OCI-LY7 (cell line): ENCODE measurements around the gene MPRIP.

Source experiments
- CTCF ChIP-seq: fragments of 200-600 bp; sonication (generic); conservative IDR thresholded peaks from 2 replicates; pipeline ENCODE4 v1.5.1; 2014; ENCODE audit warnings: mild to moderate bottlenecking, antibody characterized with exemption, low read length, moderate library complexity, mixed read lengths
- EZH2phosphoT487 ChIP-seq: fragments of 200-600 bp; sonication (generic); IDR thresholded peaks from 2 replicates; pipeline ENCODE4 v1.6.1; 2018; ENCODE audit warnings: low read depth, borderline replicate concordance, mild to moderate bottlenecking, mixed run types, antibody characterized with exemption, low read length, moderate library complexity, mixed read lengths

- no peak for TF ChIP-seq CTCF
- TF ChIP-seq EZH2phosphoT487, result no peak
Measured at GRCh38 chr17:17020821-17021193, 21.4 kb upstream of the MPRIP start.
